A549 treated with AZD2906 at 1 μM for 4 hours (cell line): ENCODE measurements around the gene ARSA. TPM values are rescaled to one million over a fixed set of nuclear protein-coding genes. Genes with fewer than 3 reads are reported as not detected.

ENCODE experiments used
- total RNA-seq: library from RNA; stranded (reverse); fragments of 200-300 nt; extraction: Qiagen RNA extraction; gene quantifications from 5 replicates; pipeline ENCODE4 v1.2.3, GENCODE V29; 2022

The ARSA gene
- 17.0 to 26.1 TPM (median 22.2 TPM) in 5 replicates for total RNA-seq

DNA sequence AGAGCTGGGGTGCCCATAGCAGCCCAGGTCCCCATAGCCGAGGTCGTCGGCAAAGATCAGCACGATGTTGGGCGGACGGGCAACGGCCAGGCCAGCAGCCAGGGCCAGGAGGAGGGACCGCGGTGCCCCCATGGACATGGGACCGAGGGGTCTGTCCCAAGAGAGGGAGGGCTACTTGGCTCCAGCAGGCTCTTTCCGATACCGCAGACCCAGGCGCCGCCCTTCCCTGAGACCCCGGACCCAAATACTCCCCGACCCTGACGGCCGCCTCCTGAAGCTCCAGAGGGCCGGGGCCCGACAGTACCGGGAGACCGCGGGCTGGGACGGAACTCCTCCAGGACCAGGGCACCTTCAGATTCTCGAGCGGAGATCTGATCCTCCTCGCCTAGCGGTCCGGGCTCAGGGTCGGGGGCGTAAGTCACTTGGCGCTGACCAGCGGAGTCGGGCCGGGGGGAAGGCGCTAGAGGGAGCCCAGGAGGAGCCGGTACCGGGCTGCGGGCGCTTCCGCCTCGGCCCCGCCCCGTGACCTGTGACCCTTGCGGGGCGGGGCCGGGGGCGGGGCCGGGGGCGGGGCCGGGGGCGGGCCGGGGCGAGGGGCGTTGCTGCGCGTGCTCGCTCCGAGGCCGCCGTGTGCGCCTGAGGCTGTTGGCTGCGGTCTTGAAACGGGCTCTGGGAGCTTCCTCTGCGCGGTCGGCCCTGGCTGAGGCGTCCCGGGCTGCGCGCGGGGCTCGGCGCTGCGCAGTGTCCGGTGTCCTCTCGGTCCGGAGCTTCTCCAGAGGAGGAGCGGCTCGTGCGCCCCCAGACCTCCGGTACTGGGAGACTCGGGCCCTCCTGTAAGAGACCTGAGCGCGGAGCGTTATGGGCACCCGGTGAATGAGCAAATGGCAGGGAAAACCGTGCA, at the start of gene ARSA:
TSS of gene ARSA (minus strand) at position 511 of the 901 bp plus-strand sequence. CDS start at position 138, 373 bp downstream.

GRCh38 chr22:50672471-50673230, 44.7 kb upstream of the ARSA start, which contains the start of gene SHANK3:
Gene SHANK3, plus strand, starts transcription at chr22:50672823.

DNA sequence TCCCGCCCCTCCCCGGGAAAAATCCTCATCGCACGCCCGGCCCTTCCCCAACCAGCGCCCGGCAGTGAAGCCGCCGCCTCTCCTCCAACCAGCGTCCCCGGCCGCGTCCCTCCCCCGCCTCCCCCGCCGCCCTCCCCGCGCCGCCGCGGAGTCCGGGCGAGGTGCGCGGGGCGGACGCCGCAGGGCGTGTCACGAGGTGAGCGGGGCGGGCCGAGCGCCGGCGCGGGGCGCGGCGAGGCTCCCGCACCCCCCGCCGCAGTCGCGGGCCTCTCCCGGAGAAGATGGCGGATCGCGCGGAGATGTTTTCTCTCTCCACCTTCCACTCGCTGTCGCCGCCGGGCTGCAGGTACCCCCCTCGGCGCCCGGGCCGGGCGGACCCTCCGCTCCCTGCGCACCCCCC, 27.4 kb downstream of the ARSA start, which contains the start of gene MAPK8IP2:
TSS of gene MAPK8IP2 (plus strand) at position 256 of the 400 bp plus-strand sequence. CDS start at position 282, 26 bp downstream.

GRCh38 chr22:50582493-50583293, 45.3 kb downstream of the ARSA start, which contains the start of gene CHKB:
Gene CHKB, minus strand, starts transcription at chr22:50582849. Its CDS starts 68 bp downstream, at chr22:50582781.

DNA sequence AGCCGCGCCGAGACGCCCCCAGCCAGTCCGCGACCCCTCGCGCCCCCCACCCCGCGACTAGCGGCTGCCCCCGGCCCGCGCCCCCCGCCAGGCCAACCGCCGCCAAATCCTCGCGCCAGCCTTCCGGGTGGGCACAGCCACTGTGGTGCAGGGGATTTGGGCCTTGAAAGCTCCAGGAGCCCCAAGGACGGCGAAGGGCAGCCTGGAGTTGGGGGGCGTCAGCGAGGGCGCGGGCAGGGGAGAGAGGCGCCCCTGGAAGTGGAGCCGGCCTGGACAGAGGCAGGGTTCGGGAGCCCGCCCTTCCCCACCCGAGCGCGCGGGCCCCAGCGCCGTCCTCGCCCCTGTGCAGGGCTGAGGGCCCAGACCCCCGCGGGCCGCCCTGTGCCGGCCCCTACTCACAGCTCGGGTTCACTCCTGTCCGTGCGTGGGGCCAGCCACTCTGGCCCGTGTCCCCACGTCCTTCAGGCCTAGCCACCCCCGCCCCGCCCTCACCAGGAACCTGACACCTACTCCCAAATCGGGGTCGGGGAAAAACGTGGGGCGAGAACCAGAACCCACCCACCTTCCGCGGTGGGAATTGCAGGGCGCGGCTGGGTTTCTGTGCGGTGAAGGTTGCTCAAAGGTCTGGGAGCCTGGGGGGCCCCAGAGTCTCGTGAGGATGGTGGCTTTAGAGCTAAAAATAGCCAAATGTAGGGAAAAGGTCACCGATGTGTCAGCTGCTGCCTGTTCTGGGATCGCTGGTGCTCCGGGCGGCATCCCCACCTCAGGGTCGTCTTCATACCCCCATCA, 49.8 kb downstream of the ARSA start, which contains the start of gene CPT1B:
TSS of gene CPT1B (minus strand) at position 441 of the 789 bp plus-strand sequence. CDS start 512 bp downstream, outside the sequence.

Other genes starting within 250 kb of the ARSA start
- gene SBF1, start 153.1 kb downstream of the ARSA start, total RNA-seq, result 19.2 to 26.3 TPM (median 23.1 TPM) in 5 replicates
- gene ADM2, start 146.6 kb downstream of the ARSA start, total RNA-seq, result 0.41 to 0.63 TPM (median 0.57 TPM) in 5 replicates
- gene MIOX, start 141.3 kb downstream of the ARSA start, total RNA-seq, result 0.05 TPM in 1 of 5 replicates, not detected in the others
- 33.6 to 51.5 TPM (median 49.9 TPM) in 5 replicates for gene LMF2, start 120.5 kb downstream of the ARSA start, total RNA-seq
- gene NCAPH2, start 119.9 kb downstream of the ARSA start, total RNA-seq, result 33.5 to 38.4 TPM (median 36.8 TPM) in 5 replicates
- gene SCO2, start 102.6 kb downstream of the ARSA start, total RNA-seq, result 3.2 to 9.1 TPM (median 4.7 TPM) in 5 replicates
- gene TYMP, start 98.1 kb downstream of the ARSA start, total RNA-seq, result 11.7 to 19.2 TPM (median 17.9 TPM) in 5 replicates
- gene KLHDC7B, start 82.3 kb downstream of the ARSA start, total RNA-seq, result 0.02 to 0.03 TPM (median 0.03 TPM) in 3 of 5 replicates, not detected in the others
- gene SYCE3, start 65.2 kb downstream of the ARSA start, total RNA-seq, result 0.22 to 0.37 TPM (median 0.29 TPM) in 3 of 5 replicates, not detected in the others
- 5.8 to 14.7 TPM (median 12.1 TPM) in 5 replicates for gene CPT1B, start 49.7 kb downstream of the ARSA start, total RNA-seq
- gene CHKB, start 45.3 kb downstream of the ARSA start, total RNA-seq, result 11.6 to 20.4 TPM (median 17.8 TPM) in 5 replicates
- gene MAPK8IP2, start 27.4 kb downstream of the ARSA start, total RNA-seq, result 2.6 to 3.9 TPM (median 3.8 TPM) in 5 replicates
- gene SHANK3, start 44.7 kb upstream of the ARSA start, total RNA-seq, result 3.1 to 5.4 TPM (median 4.4 TPM) in 5 replicates
- gene ACR, start 110.1 kb upstream of the ARSA start, total RNA-seq, result 0.06 to 0.08 TPM in 2 of 5 replicates, not detected in the others
- gene RABL2B, start 155.5 kb upstream of the ARSA start, total RNA-seq, result 14.7 to 19.0 TPM (median 18.6 TPM) in 5 replicates